Mammary epithelial cell (primary cell): ENCODE results near the gene RPL31.

ENCODE experiments used
- CTCF ChIP-seq, 2 donors: IDR thresholded peaks in 1 of 2; conservative IDR thresholded peaks in 1 of 2; 2 replicates each; pipeline ENCODE4 v1.5.1; 2011 to 2012; ENCODE audit warnings: inconsistent platforms in 2 of 2, low read length in 2 of 2, mild to moderate bottlenecking in 2 of 2, control low read depth in 1 of 2, low read depth in 1 of 2; ENCODE audit not compliant: insufficient read depth in 1 of 2; ENCODE audit errors: extremely low read depth in 1 of 2
- EZH2 ChIP-seq: IDR thresholded peaks from 2 replicates; pipeline ENCODE4 v1.6.1; 2012; ENCODE audit warnings: low read length, inconsistent platforms, borderline replicate concordance

- no peak for TF ChIP-seq CTCF (conservative IDR thresholded peaks at IDR 0.05 in 1 of 2, IDR thresholded peaks at IDR 0.05 in 1 of 2; ENCODE audit: extremely low read depth in 1 of 2, insufficient read depth in 1 of 2, low read depth in 1 of 2, low read length in 2 of 2)
- TF ChIP-seq EZH2: no peak
Measured at GRCh38 chr2:100957996-100958653, 44.0 kb upstream of the RPL31 start.
